Liver (tissue), 9 donors: ENCODE data around the gene FBXL2. TPM values are rescaled to one million over a fixed set of nuclear protein-coding genes. Genes with fewer than 3 reads are reported as not detected.

ENCODE experiments used
- DNase-seq: peaks from one replicate; pipeline ENCODE4 v3.0.0-alpha.2; 2017; ENCODE audit warnings: low spot score
- H3K27ac ChIP-seq, 2 donors: one replicate each; pipeline ENCODE4 v1.7.0; 2013; ENCODE audit warnings: inconsistent platforms in 2 of 2, low read length in 2 of 2, control low read depth in 1 of 2, low read depth in 1 of 2, mild to moderate bottlenecking in 1 of 2
- H3K27me3 ChIP-seq, 4 donors: one replicate each; pipeline versions ENCODE4 v1.6.1 to v1.7.0; 2013; ENCODE audit warnings: low read length in 3 of 4, inconsistent platforms in 1 of 4, mild to moderate bottlenecking in 1 of 4, moderate library complexity in 1 of 4; ENCODE audit not compliant: control insufficient read depth in 4 of 4, insufficient read depth in 4 of 4
- H3K36me3 ChIP-seq, 4 donors: one replicate each; pipeline versions ENCODE4 v1.6.1 to v1.7.0; 2013; ENCODE audit warnings: low read length in 3 of 4, mild to moderate bottlenecking in 3 of 4, low read depth in 1 of 4, moderate library complexity in 1 of 4; ENCODE audit not compliant: control insufficient read depth in 4 of 4, insufficient read depth in 3 of 4
- H3K4me1 ChIP-seq, 4 donors: one replicate each; pipeline versions ENCODE4 v1.6.1 to v1.7.0; 2013; ENCODE audit warnings: low read length in 3 of 4, mild to moderate bottlenecking in 3 of 4, moderate library complexity in 1 of 4; ENCODE audit not compliant: control insufficient read depth in 4 of 4, insufficient read depth in 4 of 4
- H3K4me3 ChIP-seq, 3 donors: one replicate each; pipeline versions ENCODE4 v1.6.1 to v1.7.0; 2013; ENCODE audit warnings: low read length in 3 of 3, control low read depth in 1 of 3, low read depth in 1 of 3, mild to moderate bottlenecking in 1 of 3
- H3K9ac ChIP-seq, 2 donors: one replicate each; pipeline ENCODE4 v1.7.0; 2013; ENCODE audit warnings: low read length in 2 of 2, mild to moderate bottlenecking in 2 of 2, moderate library complexity in 2 of 2, control low read depth in 1 of 2, low read depth in 1 of 2
- H3K9me3 ChIP-seq, 4 donors: one replicate each; pipeline versions ENCODE4 v1.6.1 to v1.7.0; 2013; ENCODE audit warnings: low read length in 3 of 4; ENCODE audit not compliant: control insufficient read depth in 4 of 4
- EGR1 ChIP-seq, 2 donors: IDR thresholded peaks; 2 replicates each; pipeline ENCODE4 v1.6.1; 2016 to 2018; ENCODE audit warnings: antibody characterized with exemption in 2 of 2, low read depth in 2 of 2
- FOXA1 ChIP-seq: IDR thresholded peaks from 2 replicates; pipeline ENCODE4 v1.6.1; 2016; ENCODE audit warnings: antibody characterized with exemption
- FOXA2 ChIP-seq: IDR thresholded peaks from 2 replicates; pipeline ENCODE4 v1.6.1; 2016; ENCODE audit warnings: antibody characterized with exemption
- GABPA ChIP-seq, 2 donors: IDR thresholded peaks in 1 of 2; conservative IDR thresholded peaks in 1 of 2; 2 replicates each; pipeline ENCODE4 v1.6.1; 2016; ENCODE audit warnings: antibody characterized with exemption in 2 of 2, mild to moderate bottlenecking in 1 of 2, moderate library complexity in 1 of 2
- HNF4G ChIP-seq: IDR thresholded peaks from 2 replicates; pipeline ENCODE4 v1.6.1; 2016; ENCODE audit warnings: antibody characterized with exemption
- JUND ChIP-seq, 2 donors: IDR thresholded peaks; 2 replicates each; pipeline ENCODE4 v1.6.1; 2016; ENCODE audit warnings: antibody characterized with exemption in 2 of 2
- MAX ChIP-seq: IDR thresholded peaks from 2 replicates; pipeline ENCODE4 v1.6.1; 2016; ENCODE audit warnings: antibody characterized with exemption
- NR2F2 ChIP-seq: IDR thresholded peaks from 2 replicates; pipeline ENCODE4 v1.6.1; 2016; ENCODE audit warnings: antibody characterized with exemption
- REST ChIP-seq: IDR thresholded peaks from 2 replicates; pipeline ENCODE4 v1.6.1; 2016; ENCODE audit warnings: antibody characterized with exemption, mild to moderate bottlenecking
- RXRA ChIP-seq, 2 donors: IDR thresholded peaks; 2 replicates each; pipeline ENCODE4 v1.6.1; 2017 to 2018; ENCODE audit warnings: antibody characterized with exemption in 2 of 2, mild to moderate bottlenecking in 1 of 2
- ZBTB33 ChIP-seq: IDR thresholded peaks from 2 replicates; pipeline ENCODE4 v1.6.1; 2016; ENCODE audit warnings: antibody characterized with exemption
- WGBS: extraction: QIAGEN DNeasy Blood & Tissue Kit; methylation state at CpG from one replicate; pipeline ENCODE4 v1.1.7; 2013; 5-methylcytosine and 5-hydroxymethylcytosine counted together
- polyA plus RNA-seq, 2 donors: library from polyadenylated mRNA; stranded (reverse) in 1 of 2; unstranded in 1 of 2; fragments of 200-250 nt in 1 of 2; fragments of >200 nt in 1 of 2; fragmentation: Nextera tagmentation in 1 of 2; extraction: Ambion mirVana in 1 of 2; gene quantifications; one replicate each; pipeline versions ENCODE4 v1.2.1 to v1.2.3, GENCODE V29; 2013 to 2015
- total RNA-seq, 2 donors: library from RNA; depleted of rRNA; stranded (reverse); fragments of >200 nt; gene quantifications; one replicate each; pipeline ENCODE4 v1.2.3, GENCODE V29; 2014
- TF ChIP-seq, protein P1 (sequence below): IDR thresholded peaks from 2 replicates; pipeline ENCODE4 v1.6.1; 2016; ENCODE audit warnings: antibody characterized with exemption
- TF ChIP-seq, protein P2 (sequence below): fragments of 150-350 bp; IDR thresholded peaks from 2 replicates; pipeline ENCODE4 v1.5.1; 2017; ENCODE audit warnings: improper control_type of control experiment, low read depth, low read length; ENCODE audit not compliant: missing input control
- donor health status: healthy.
- donor health status: healthy.
- donor health status: healthy.
- donor health status: healthy.
- donor health status: healthy.

The FBXL2 gene
- total and polyA plus RNA-seq, 4 donors: 0.24 to 1.3 (median 0.81) TPM

DNA sequence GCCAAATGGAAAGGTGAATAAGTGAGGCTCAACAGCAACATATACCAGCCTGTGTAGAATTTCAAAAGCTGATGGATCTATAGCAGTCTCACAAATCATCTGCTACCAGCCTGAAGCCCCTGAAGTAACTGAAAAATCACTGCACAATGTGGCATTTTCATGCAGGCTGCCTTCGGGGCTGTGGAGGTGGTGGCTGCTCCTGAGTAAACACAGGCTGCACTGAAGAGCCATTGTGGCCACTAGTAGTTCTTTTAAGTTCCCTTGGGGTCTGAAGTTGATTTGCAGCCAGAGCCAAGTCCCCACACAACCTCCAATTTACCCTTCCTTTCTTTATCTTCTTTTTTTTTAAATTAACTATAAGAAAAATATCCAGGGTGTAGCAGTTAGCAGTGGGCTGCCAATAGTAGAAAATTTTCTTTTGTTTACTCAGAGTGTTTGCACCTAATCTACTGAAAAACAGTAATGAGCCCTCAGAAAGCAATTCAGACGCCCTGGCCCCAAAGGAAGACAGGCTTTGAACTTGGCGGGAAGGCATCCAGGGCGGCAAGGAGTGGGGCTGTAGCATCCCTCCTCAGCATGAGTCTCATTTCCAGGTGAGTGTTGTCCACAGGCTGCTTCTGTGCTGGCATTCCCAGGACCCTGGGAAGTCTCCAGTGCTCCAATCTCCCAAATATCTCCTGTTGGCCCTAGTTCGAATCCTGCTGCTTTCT is 45.3 kb upstream of the FBXL2 start:
- no peaks in the 10 kb centered on the region for H3K9me3 ChIP-seq
- H3K27me3 ChIP-seq: peaks cover 0 to 6% (median 0%) of the 10 kb centered on the region in 4 donors
- WGBS: 39% methylated on average over 5 of the region's 5 CpGs
- no peak overlapping the region for H3K9ac ChIP-seq
- no peak for DNase-seq
- H3K4me1 ChIP-seq: no peaks in the 10 kb centered on the region
- no peak overlapping the region for H3K4me3 ChIP-seq
- TF ChIP-seq RXRA (IDR thresholded peaks at IDR 0.05) (no peak), NR2F2 (no peak), FOXA1 (no peak), FOXA2 (no peak), JUND (IDR thresholded peaks at IDR 0.05) (no peak)
- TF ChIP-seq, protein P1, sequence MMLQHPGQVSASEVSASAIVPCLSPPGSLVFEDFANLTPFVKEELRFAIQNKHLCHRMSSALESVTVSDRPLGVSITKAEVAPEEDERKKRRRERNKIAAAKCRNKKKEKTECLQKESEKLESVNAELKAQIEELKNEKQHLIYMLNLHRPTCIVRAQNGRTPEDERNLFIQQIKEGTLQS: no peak
- H3K36me3 ChIP-seq: no peaks in the 10 kb centered on the region
- no peak overlapping the region for H3K27ac ChIP-seq

DNA sequence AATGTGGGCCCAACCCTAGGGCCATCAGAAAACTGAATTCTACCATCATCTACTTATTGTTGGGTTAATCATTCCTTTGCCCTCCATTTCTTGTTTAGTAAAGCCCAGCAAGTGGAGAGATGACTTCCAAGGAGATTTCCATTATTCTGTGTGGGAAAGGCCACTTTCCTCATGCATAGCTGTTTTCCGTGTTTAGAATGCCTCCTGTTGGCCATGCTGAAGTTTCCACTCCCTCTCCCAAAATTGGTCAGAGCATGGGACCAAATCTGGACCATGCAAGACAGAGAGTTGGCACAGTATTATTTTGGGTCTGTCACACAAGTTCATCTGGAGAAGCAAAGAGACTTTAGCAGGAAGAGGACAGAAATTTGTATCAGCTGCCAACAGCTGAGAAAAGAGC is 43.4 kb upstream of the FBXL2 start:
- 87% methylated on average over 1 of the region's 1 CpG for WGBS
- Histone ChIP-seq H3K4me3 (no peak overlapping the region), H3K27me3 (peaks cover 0 to 6% (median 0%) of the 10 kb centered on the region in 4 donors), H3K27ac (no peak overlapping the region), H3K36me3 (no peaks in the 10 kb centered on the region), H3K9me3 (no peaks in the 10 kb centered on the region), H3K4me1 (no peaks in the 10 kb centered on the region), H3K9ac (no peak overlapping the region)
- TF ChIP-seq REST (no peak), MAX (no peak), FOXA2 (no peak), ZBTB33 (no peak), GABPA (IDR thresholded peaks at IDR 0.05 in 1 of 2, conservative IDR thresholded peaks at IDR 0.05 in 1 of 2) (no peak), RXRA (IDR thresholded peaks at IDR 0.05) (no peak), FOXA1 (no peak), EGR1 (IDR thresholded peaks at IDR 0.05; ENCODE audit: low read depth in 2 of 2) (no peak), HNF4G (no peak), NR2F2 (no peak)
- TF ChIP-seq, protein P1: no peak
- TF ChIP-seq, protein P2, sequence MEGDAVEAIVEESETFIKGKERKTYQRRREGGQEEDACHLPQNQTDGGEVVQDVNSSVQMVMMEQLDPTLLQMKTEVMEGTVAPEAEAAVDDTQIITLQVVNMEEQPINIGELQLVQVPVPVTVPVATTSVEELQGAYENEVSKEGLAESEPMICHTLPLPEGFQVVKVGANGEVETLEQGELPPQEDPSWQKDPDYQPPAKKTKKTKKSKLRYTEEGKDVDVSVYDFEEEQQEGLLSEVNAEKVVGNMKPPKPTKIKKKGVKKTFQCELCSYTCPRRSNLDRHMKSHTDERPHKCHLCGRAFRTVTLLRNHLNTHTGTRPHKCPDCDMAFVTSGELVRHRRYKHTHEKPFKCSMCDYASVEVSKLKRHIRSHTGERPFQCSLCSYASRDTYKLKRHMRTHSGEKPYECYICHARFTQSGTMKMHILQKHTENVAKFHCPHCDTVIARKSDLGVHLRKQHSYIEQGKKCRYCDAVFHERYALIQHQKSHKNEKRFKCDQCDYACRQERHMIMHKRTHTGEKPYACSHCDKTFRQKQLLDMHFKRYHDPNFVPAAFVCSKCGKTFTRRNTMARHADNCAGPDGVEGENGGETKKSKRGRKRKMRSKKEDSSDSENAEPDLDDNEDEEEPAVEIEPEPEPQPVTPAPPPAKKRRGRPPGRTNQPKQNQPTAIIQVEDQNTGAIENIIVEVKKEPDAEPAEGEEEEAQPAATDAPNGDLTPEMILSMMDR: no peak
- no peak for DNase-seq
